ENCODE measurements around the gene CAPN3. TPM values are rescaled to one million over a fixed set of nuclear protein-coding genes. Genes with fewer than 3 reads are reported as not detected.
A peak's percentile ranks its signal among the peaks of the same experiment; 100 is the strongest.

CAPN3 gene
- total RNA-seq, 2 donors from 2014 or later: 19.8 to 37.0 TPM

DNA sequence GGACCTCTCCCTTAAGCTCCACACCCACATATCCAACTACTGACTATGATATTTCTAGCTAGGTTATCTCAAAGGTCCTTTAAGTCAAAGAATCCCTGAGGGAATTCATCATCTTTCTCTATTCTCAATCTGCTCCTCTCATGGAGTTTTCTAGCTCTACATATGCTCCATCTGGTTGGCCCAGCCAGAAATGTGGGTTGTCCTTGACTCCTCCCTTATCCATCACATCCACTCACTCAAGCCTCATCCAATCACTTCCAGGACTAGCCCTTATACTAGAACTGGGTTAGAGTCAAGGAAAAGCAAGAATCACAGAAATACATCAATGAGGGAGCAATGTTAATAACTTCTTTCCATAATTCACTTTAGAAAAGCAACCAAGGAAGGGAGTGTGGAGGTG lies 86.2 kb downstream of the CAPN3 start:
- no peaks in the 10 kb centered on the region for H3K9me3 ChIP-seq
- TF ChIP-seq, protein P1, sequence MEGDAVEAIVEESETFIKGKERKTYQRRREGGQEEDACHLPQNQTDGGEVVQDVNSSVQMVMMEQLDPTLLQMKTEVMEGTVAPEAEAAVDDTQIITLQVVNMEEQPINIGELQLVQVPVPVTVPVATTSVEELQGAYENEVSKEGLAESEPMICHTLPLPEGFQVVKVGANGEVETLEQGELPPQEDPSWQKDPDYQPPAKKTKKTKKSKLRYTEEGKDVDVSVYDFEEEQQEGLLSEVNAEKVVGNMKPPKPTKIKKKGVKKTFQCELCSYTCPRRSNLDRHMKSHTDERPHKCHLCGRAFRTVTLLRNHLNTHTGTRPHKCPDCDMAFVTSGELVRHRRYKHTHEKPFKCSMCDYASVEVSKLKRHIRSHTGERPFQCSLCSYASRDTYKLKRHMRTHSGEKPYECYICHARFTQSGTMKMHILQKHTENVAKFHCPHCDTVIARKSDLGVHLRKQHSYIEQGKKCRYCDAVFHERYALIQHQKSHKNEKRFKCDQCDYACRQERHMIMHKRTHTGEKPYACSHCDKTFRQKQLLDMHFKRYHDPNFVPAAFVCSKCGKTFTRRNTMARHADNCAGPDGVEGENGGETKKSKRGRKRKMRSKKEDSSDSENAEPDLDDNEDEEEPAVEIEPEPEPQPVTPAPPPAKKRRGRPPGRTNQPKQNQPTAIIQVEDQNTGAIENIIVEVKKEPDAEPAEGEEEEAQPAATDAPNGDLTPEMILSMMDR (IDR thresholded peaks at IDR 0.05): no peak
- H3K36me3 ChIP-seq: peaks cover 35% of the 10 kb centered on the region
- peak overlapping the region in 1 of 2 donors; percentile 6 for H3K27ac ChIP-seq
- DNase-seq (ENCODE audit: low spot score) (no peak), ATAC-seq (ENCODE audit: insufficient number of reproducible peaks, low FRiP score, low read depth) (no peak)
- peaks cover 0 to 20% of the 10 kb centered on the region in 2 donors for H3K4me1 ChIP-seq (ENCODE audit: control insufficient read depth in 1 of 2, low read depth in 2 of 2)
- H3K27me3 ChIP-seq (replicated peaks; ENCODE audit: insufficient read depth): no peaks in the 10 kb centered on the region
- H3K4me3 ChIP-seq: no peak overlapping the region

DNA sequence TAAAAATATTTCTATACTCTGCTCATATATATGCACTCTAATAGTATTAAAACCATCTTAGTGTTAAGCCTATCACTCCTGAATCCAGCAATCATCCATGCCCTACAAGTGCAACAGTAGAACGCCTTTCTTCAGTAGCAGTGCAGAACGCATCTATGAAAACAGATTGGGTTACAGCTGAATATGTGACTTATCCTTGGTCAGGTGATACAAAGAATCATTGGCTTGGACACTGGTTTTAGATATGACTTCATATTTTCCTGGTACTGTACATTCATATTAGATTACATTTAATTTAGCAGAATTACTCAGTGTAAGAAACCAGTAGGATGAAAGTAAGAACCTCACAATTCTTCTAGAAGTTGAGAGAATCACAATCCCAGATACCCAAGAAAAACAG lies 88.3 kb downstream of the CAPN3 start:
- Histone ChIP-seq H3K27ac (no peak overlapping the region), H3K9me3 (no peaks in the 10 kb centered on the region), H3K27me3 (replicated peaks; ENCODE audit: insufficient read depth) (no peaks in the 10 kb centered on the region), H3K4me3 (no peak overlapping the region), H3K4me1 (ENCODE audit: control insufficient read depth in 1 of 2, low read depth in 2 of 2) (peaks cover 0 to 20% of the 10 kb centered on the region in 2 donors), H3K36me3 (peaks cover 39% of the 10 kb centered on the region)
- no peak for ATAC-seq (ENCODE audit: insufficient number of reproducible peaks, low FRiP score, low read depth)
- TF ChIP-seq, protein P1 (IDR thresholded peaks at IDR 0.05): no peak
- no peak for DNase-seq (ENCODE audit: low spot score)

DNA sequence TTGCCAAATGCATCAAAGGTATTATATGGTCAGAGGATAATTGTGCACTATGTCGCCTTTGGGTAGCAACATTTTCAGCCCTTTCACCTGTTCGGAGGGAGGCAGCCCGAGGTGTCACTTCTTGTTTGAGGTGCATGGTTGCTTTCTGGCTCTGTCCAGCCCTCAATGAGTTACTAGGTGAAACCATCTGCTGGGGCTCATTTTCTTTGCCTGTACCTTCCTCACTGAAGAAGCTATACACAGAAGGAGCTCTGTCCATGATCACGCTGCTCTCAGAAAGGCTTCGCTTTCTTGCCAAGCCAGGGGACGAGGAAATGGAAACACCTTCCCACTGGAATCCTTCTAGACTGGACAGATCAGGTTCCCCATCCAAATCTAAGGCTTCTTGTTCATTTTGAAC lies 89.0 kb downstream of the CAPN3 start:
- H3K4me1 ChIP-seq (ENCODE audit: control insufficient read depth in 1 of 2, low read depth in 2 of 2): peaks cover 0 to 20% of the 10 kb centered on the region in 2 donors
- H3K36me3 ChIP-seq: peaks cover 39% of the 10 kb centered on the region
- no peak for ATAC-seq (ENCODE audit: insufficient number of reproducible peaks, low FRiP score, low read depth)
- DNase-seq (ENCODE audit: low spot score): no peak
- H3K9me3 ChIP-seq: no peaks in the 10 kb centered on the region
- no peak overlapping the region for H3K4me3 ChIP-seq
- no peaks in the 10 kb centered on the region for H3K27me3 ChIP-seq (replicated peaks; ENCODE audit: insufficient read depth)
- TF ChIP-seq, protein P1 (IDR thresholded peaks at IDR 0.05): no peak
- H3K27ac ChIP-seq: no peak overlapping the region

DNA sequence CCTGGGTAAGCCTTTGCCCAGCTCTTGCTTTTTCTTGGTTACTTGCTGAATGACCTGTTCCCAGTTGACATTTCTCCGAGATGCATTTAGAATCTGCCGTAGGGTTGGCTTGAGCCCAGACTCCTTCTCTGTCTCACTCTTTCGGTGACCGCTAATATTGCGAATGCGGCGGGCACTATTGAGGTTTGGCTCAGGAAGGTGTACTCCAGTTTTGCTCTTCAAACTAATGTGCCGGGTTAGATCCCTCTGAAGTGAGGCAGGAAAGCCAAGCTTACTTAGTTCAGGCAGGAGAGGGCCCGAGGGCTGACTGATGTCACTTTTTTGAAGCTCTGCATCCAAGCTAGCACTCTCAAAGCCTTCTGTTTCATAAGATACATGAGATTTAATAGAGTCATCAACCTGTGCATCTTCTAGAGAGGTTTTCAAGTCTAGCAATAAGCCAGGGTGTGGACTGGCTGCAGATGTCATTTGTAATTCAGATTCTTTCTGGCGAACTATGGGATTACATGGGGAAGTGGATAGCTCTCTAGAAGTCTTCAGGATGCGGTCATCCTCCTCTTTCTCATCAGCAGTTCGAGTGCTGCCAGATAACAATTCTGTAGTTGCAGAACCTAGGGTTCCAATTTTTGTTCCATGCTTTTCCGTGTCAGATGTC lies 90.6 kb downstream of the CAPN3 start:
- H3K27me3 ChIP-seq (replicated peaks; ENCODE audit: insufficient read depth): no peaks in the 10 kb centered on the region
- no peak for ATAC-seq (ENCODE audit: insufficient number of reproducible peaks, low FRiP score, low read depth)
- peaks cover 31% of the 10 kb centered on the region for H3K36me3 ChIP-seq
- H3K4me3 ChIP-seq: no peak overlapping the region
- no peak for DNase-seq (ENCODE audit: low spot score)
- H3K27ac ChIP-seq: no peak overlapping the region
- TF ChIP-seq, protein P1 (IDR thresholded peaks at IDR 0.05): no peak
- H3K9me3 ChIP-seq: no peaks in the 10 kb centered on the region
- H3K4me1 ChIP-seq (ENCODE audit: control insufficient read depth in 1 of 2, low read depth in 2 of 2): peaks cover under 1 to 27% of the 10 kb centered on the region in 2 donors

DNA sequence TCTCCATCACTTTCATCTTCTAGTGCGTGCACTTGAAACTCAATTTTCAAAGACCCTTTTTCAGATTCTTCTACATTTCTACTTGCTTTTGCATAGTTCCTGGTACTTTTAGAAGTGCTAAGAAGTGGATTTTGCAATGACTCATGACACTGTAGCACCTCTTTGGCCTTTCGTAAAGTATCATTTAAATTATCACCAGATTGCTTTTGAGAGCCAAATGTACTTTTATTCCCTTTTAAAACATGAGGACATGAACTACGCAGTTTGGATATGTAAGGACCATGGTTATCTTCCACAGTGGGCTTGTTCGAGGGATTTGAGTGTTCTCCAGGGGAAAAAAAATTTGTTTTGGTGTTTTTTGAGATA lies 91.1 kb downstream of the CAPN3 start:
- no peaks in the 10 kb centered on the region for H3K9me3 ChIP-seq
- no peak for DNase-seq (ENCODE audit: low spot score)
- H3K4me1 ChIP-seq (ENCODE audit: control insufficient read depth in 1 of 2, low read depth in 2 of 2): peaks cover 6 to 30% of the 10 kb centered on the region in 2 donors
- TF ChIP-seq, protein P1 (IDR thresholded peaks at IDR 0.05): no peak
- H3K4me3 ChIP-seq: no peak overlapping the region
- ATAC-seq (ENCODE audit: insufficient number of reproducible peaks, low FRiP score, low read depth): no peak
- peaks cover 31% of the 10 kb centered on the region for H3K36me3 ChIP-seq
- H3K27me3 ChIP-seq (replicated peaks; ENCODE audit: insufficient read depth): no peaks in the 10 kb centered on the region
- no peak overlapping the region for H3K27ac ChIP-seq
